ENCODE data around the gene CNTN1.

DNA sequence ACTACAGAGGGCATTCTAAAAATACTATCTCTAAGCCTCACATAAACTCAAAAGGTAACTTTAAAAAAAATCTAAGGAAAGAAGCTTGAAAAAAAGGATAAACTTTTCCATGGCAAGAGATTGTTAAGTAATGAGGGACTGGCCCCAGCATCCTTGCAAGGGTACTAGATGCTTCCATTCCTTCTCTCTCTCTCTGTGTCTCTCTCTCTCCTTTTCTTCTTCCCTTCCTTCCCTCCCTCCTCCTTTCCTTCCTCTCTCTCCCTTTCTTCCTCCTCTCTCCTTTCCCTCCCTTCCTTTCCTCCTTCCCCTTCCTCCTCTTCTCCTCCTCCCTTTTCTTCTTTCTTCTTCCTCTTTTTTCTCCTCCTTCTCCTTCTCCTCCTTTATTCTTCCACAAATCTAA, 23.8 kb downstream of the CNTN1 start:
- TF ChIP-seq, protein P1, sequence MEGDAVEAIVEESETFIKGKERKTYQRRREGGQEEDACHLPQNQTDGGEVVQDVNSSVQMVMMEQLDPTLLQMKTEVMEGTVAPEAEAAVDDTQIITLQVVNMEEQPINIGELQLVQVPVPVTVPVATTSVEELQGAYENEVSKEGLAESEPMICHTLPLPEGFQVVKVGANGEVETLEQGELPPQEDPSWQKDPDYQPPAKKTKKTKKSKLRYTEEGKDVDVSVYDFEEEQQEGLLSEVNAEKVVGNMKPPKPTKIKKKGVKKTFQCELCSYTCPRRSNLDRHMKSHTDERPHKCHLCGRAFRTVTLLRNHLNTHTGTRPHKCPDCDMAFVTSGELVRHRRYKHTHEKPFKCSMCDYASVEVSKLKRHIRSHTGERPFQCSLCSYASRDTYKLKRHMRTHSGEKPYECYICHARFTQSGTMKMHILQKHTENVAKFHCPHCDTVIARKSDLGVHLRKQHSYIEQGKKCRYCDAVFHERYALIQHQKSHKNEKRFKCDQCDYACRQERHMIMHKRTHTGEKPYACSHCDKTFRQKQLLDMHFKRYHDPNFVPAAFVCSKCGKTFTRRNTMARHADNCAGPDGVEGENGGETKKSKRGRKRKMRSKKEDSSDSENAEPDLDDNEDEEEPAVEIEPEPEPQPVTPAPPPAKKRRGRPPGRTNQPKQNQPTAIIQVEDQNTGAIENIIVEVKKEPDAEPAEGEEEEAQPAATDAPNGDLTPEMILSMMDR (IDR thresholded peaks at IDR 0.05) = no peak
- TF ChIP-seq POLR2A (IDR thresholded peaks at IDR 0.05) = no peak
